ENCODE measurements around the gene PARN. TPM values are rescaled to one million over a fixed set of nuclear protein-coding genes. Genes with fewer than 3 reads are reported as not detected.

Gene PARN
- total and polyA plus RNA-seq, 2 experiments from 2014 or later = 35.0 to 35.4 TPM

DNA sequence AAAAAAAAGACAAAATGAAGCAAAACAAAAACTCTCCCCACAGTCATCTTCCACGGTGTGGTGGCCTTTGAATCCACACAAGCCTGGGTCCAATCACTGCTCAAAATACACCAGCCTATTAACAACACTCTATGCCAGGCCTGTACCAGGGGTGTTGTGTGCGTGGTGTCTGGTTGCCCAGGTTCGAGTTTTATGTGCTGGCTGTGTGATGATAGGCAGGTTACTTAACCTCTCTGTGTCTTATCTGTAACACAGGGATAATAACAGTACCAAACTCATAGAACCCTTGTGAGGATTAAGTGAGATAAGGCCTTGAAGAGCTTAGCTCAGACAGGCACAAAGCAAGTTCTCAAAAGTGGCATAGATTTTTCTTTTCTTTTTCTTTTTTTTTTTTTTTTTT lies 235.2 kb downstream of the PARN start:
- Histone ChIP-seq H3K9me3 (ENCODE audit: low read depth) (no peaks in the 10 kb centered on the region), H3K27me3 (replicated peaks; ENCODE audit: insufficient read depth) (no peaks in the 10 kb centered on the region), H4K20me1 (ENCODE audit: insufficient read depth) (no peaks in the 10 kb centered on the region), H3K9ac (no peak overlapping the region), H3K27ac (no peak overlapping the region), H3K79me2 (ENCODE audit: insufficient read depth) (no peaks in the 10 kb centered on the region), H3K36me3 (ENCODE audit: low read depth) (no peaks in the 10 kb centered on the region), H3K4me1 (ENCODE audit: insufficient read depth) (peaks cover 10% of the 10 kb centered on the region), H2AFZ (no peak overlapping the region), H3K4me3 (no peak overlapping the region), H3K4me2 (ENCODE audit: unreplicated experiment) (no peak overlapping the region), H3F3A (ENCODE audit: insufficient read depth) (0 out of 2 replicates have a peak, but pooled peaks cover 3% of the 10 kb centered on the region), H3K9me2 (ENCODE audit: insufficient read depth) (no peaks in the 10 kb centered on the region)
- TF ChIP-seq EZH2 (IDR thresholded peaks at IDR 0.05; ENCODE audit: insufficient read depth, poor library complexity, severe bottlenecking) (no peak), EZH2phosphoT487 (IDR thresholded peaks at IDR 0.05; ENCODE audit: insufficient read depth, low read depth) (no peak)
- in situ Hi-C loops (cut with MboI) = no loop called here
- no peak for DNase-seq
- 92 to 93% methylated on average over 3 of the region's 3 CpGs for whole genome bisulfite sequencing, 2 experiments (ENCODE audit: low coverage in 1 of 2, low lambda C conversion rate in 2 of 2, missing lambda C conversion rate in 2 of 2)

DNA sequence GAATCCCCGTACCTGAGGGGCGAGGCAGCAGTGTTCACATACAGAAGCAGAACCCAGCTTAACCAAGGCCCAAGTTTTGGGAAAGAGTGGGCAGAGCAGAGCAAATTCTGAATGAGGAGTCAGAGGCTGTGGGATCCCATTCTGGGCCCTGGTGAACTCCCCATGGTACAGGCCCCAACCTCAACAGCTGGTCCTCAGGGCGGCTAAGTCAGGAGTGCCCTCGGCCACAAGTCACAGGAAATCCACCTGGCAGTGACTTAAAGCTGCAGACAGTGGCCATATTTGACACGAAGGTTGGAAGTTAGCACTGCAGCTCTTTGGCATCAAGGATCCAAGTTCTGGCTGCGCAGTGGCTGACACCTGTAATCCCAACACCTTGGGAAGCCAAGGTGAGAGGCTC lies 237.1 kb downstream of the PARN start:
- TF ChIP-seq EZH2phosphoT487 (IDR thresholded peaks at IDR 0.05; ENCODE audit: insufficient read depth, low read depth) = no peak
- TF ChIP-seq EZH2 (IDR thresholded peaks at IDR 0.05; ENCODE audit: insufficient read depth, poor library complexity, severe bottlenecking) = no peak
- no peaks in the 10 kb centered on the region for H3K9me2 ChIP-seq (ENCODE audit: insufficient read depth)
- H2AFZ ChIP-seq = no peak overlapping the region
- H3K9ac ChIP-seq = no peak overlapping the region
- no peaks in the 10 kb centered on the region for H3K4me1 ChIP-seq (ENCODE audit: insufficient read depth)
- no peaks in the 10 kb centered on the region for H3K9me3 ChIP-seq (ENCODE audit: low read depth)
- H4K20me1 ChIP-seq (ENCODE audit: insufficient read depth) = no peaks in the 10 kb centered on the region
- H3K36me3 ChIP-seq (ENCODE audit: low read depth) = no peaks in the 10 kb centered on the region
- no peak overlapping the region for H3K27ac ChIP-seq
- no peak overlapping the region for H3K4me3 ChIP-seq
- 93 to 97% methylated on average over 6 of the region's 6 CpGs for WGBS, 2 experiments (ENCODE audit: low coverage in 1 of 2, low lambda C conversion rate in 2 of 2, missing lambda C conversion rate in 2 of 2)
- in situ Hi-C loops (cut with MboI) = no loop called here
- no peaks in the 10 kb centered on the region for H3F3A ChIP-seq (ENCODE audit: insufficient read depth)
- H3K27me3 ChIP-seq (replicated peaks; ENCODE audit: insufficient read depth) = no peaks in the 10 kb centered on the region
- no peak overlapping the region for H3K4me2 ChIP-seq (ENCODE audit: unreplicated experiment)
- no peaks in the 10 kb centered on the region for H3K79me2 ChIP-seq (ENCODE audit: insufficient read depth)
- no peak for DNase-seq

DNA sequence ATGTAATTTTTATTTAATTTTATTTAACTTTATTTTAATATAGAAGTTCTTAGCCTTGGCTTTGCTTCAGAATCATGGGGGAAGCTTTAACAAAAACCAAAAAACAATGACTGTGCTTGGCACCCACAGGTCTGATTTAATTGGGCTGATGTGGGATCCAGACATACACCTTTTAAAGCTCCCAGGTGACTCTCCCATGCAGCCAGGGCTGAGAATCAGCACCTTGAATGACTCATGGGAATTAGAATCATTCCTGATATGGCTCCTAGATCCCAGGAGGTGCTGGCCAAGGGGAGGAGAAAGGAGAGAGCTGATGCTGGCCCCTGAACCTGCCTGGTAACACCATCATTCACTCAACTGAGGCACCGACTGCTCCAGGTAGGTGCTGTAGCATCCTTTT lies 240.7 kb downstream of the PARN start:
- Histone ChIP-seq H3K9ac (no peak overlapping the region), H3F3A (ENCODE audit: insufficient read depth) (no peaks in the 10 kb centered on the region), H3K9me3 (ENCODE audit: low read depth) (no peaks in the 10 kb centered on the region), H3K9me2 (ENCODE audit: insufficient read depth) (no peaks in the 10 kb centered on the region), H3K4me3 (no peak overlapping the region), H3K79me2 (ENCODE audit: insufficient read depth) (no peaks in the 10 kb centered on the region), H3K4me2 (ENCODE audit: unreplicated experiment) (no peak overlapping the region), H3K27ac (no peak overlapping the region), H3K36me3 (ENCODE audit: low read depth) (no peaks in the 10 kb centered on the region), H2AFZ (no peak overlapping the region), H3K4me1 (ENCODE audit: insufficient read depth) (no peaks in the 10 kb centered on the region), H4K20me1 (ENCODE audit: insufficient read depth) (no peaks in the 10 kb centered on the region), H3K27me3 (replicated peaks; ENCODE audit: insufficient read depth) (no peaks in the 10 kb centered on the region)
- DNase-seq = no peak
- WGBS, 2 experiments (ENCODE audit: low coverage in 1 of 2, low lambda C conversion rate in 2 of 2, missing lambda C conversion rate in 2 of 2) = 100% methylated on average over 1 of the region's 1 CpG
- in situ Hi-C loops (cut with MboI) = no loop called here
- TF ChIP-seq EZH2 (IDR thresholded peaks at IDR 0.05; ENCODE audit: insufficient read depth, poor library complexity, severe bottlenecking) (no peak), EZH2phosphoT487 (IDR thresholded peaks at IDR 0.05; ENCODE audit: insufficient read depth, low read depth) (no peak)

DNA sequence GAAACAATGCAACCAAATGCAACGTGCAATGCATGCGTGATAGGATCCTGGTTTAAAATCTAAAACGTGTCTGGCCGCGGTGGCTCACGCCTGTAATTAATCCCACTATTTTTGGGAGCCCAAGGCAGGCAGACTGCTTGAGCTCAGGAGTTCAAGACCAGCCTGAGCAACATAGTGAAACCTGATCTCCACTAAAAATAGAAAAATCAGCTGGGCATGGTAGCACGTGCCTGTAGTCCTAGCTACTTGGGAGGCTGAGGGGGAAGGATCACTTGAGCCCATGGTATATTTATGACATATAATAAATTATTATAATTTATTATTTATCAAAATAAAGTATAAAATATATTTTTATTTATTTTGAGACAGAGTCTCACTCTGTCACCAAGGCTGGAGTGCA lies 241.8 kb downstream of the PARN start:
- DNase-seq = no peak
- Histone ChIP-seq H3K9me2 (ENCODE audit: insufficient read depth) (no peaks in the 10 kb centered on the region), H3K4me1 (ENCODE audit: insufficient read depth) (no peaks in the 10 kb centered on the region), H4K20me1 (ENCODE audit: insufficient read depth) (no peaks in the 10 kb centered on the region), H3F3A (ENCODE audit: insufficient read depth) (no peaks in the 10 kb centered on the region), H3K4me3 (no peak overlapping the region), H3K9me3 (ENCODE audit: low read depth) (no peaks in the 10 kb centered on the region), H3K79me2 (ENCODE audit: insufficient read depth) (no peaks in the 10 kb centered on the region), H3K27ac (no peak overlapping the region), H3K9ac (no peak overlapping the region), H3K27me3 (replicated peaks; ENCODE audit: insufficient read depth) (no peaks in the 10 kb centered on the region), H2AFZ (no peak overlapping the region), H3K36me3 (ENCODE audit: low read depth) (no peaks in the 10 kb centered on the region), H3K4me2 (ENCODE audit: unreplicated experiment) (no peak overlapping the region)
- in situ Hi-C loops (cut with MboI) = no loop called here
- 79 to 91% methylated on average over 7 of the region's 7 CpGs for WGBS, 2 experiments (ENCODE audit: low coverage in 1 of 2, low lambda C conversion rate in 2 of 2, missing lambda C conversion rate in 2 of 2)
- no peak for TF ChIP-seq EZH2 (IDR thresholded peaks at IDR 0.05; ENCODE audit: insufficient read depth, poor library complexity, severe bottlenecking)

DNA sequence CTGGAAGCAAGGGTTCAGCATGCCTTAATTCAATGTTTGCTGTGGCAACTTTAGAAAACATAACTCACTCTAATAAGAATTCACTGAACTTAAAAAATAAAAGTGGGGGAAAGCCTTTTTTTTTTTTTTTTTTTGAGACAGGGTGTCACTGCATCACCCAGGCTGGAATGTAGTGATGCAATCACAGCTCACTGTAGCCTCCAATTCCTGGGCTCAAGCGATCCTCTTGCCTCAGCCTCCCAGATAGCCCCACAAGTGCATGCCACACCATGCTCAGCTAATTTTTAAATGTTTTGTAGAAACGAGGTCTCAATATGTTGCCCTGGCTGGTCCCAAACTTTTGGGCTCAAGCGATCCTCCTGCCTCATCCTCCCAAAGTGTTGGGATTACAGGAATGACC lies 243.9 kb downstream of the PARN start:
- in situ Hi-C loops (cut with MboI) = no loop called here
- 69 to 70% methylated on average over 3 of the region's 3 CpGs for WGBS, 2 experiments (ENCODE audit: low coverage in 1 of 2, low lambda C conversion rate in 2 of 2, missing lambda C conversion rate in 2 of 2)
- H3K9me3 ChIP-seq (ENCODE audit: low read depth) = no peaks in the 10 kb centered on the region

More for the DNA sequence above, 243.9 kb downstream of the PARN start:
- Histone ChIP-seq H3K36me3 (ENCODE audit: low read depth) (no peaks in the 10 kb centered on the region), H3K4me2 (ENCODE audit: unreplicated experiment) (no peak overlapping the region), H3K9ac (no peak overlapping the region), H4K20me1 (ENCODE audit: insufficient read depth) (no peaks in the 10 kb centered on the region), H3K4me3 (no peak overlapping the region), H2AFZ (no peak overlapping the region), H3K9me2 (ENCODE audit: insufficient read depth) (no peaks in the 10 kb centered on the region), H3K79me2 (ENCODE audit: insufficient read depth) (no peaks in the 10 kb centered on the region), H3F3A (ENCODE audit: insufficient read depth) (peaks cover 5% of the 10 kb centered on the region; the same call in 1 of the 2 replicates), H3K27me3 (replicated peaks; ENCODE audit: insufficient read depth) (no peaks in the 10 kb centered on the region), H3K27ac (no peak overlapping the region), H3K4me1 (ENCODE audit: insufficient read depth) (0 out of 2 replicates have a peak, but pooled peaks cover 3% of the 10 kb centered on the region)
- no peak for TF ChIP-seq EZH2phosphoT487 (IDR thresholded peaks at IDR 0.05; ENCODE audit: insufficient read depth, low read depth)
- no peak for TF ChIP-seq EZH2 (IDR thresholded peaks at IDR 0.05; ENCODE audit: insufficient read depth, poor library complexity, severe bottlenecking)
- no peak for DNase-seq

Small RNA genes within 50 kb of the gene (small RNA-seq; reads per million reads assigned to genes)
- not detected for gene RN7SL274P (ENCODE audit: low read depth, low replicate concordance)
- gene RNU7-125P (ENCODE audit: low read depth, low replicate concordance) = not detected

Other genes with a start within 250 kb of the PARN start
- gene BFAR, start 2.7 kb upstream of the PARN start, total RNA-seq (2014; rRNA removed; shearing (Covaris generic)) = 60.1 and 122 TPM in 2 replicates
- 43.3 and 51.0 TPM in 2 replicates for gene BFAR, start 2.7 kb upstream of the PARN start, polyA plus RNA-seq (2016; fragmentation: Nextera tagmentation; extraction: Ambion mirVana)
- gene PLA2G10, start 64.0 kb upstream of the PARN start, total RNA-seq (2014; rRNA removed; shearing (Covaris generic)) = not detected in 2 replicates
- gene PLA2G10, start 64.0 kb upstream of the PARN start, polyA plus RNA-seq (2016; fragmentation: Nextera tagmentation; extraction: Ambion mirVana) = not detected in 2 replicates
- 0.32 and 0.51 TPM in 2 replicates for gene NPIPA3, start 73.2 kb upstream of the PARN start, total RNA-seq (2014; rRNA removed; shearing (Covaris generic))
- gene NPIPA3, start 73.2 kb upstream of the PARN start, polyA plus RNA-seq (2016; fragmentation: Nextera tagmentation; extraction: Ambion mirVana) = 4.5 and 5.4 TPM in 2 replicates
- 0.32 and 0.51 TPM in 2 replicates for gene NPIPA2, start 112.3 kb upstream of the PARN start, total RNA-seq (2014; rRNA removed; shearing (Covaris generic))
- gene NPIPA2, start 112.3 kb upstream of the PARN start, polyA plus RNA-seq (2016; fragmentation: Nextera tagmentation; extraction: Ambion mirVana) = 1.7 and 2.0 TPM in 2 replicates
- 105 and 111 TPM in 2 replicates for gene NOMO1, start 203.5 kb upstream of the PARN start, total RNA-seq (2014; rRNA removed; shearing (Covaris generic))
- gene NOMO1, start 203.5 kb upstream of the PARN start, polyA plus RNA-seq (2016; fragmentation: Nextera tagmentation; extraction: Ambion mirVana) = 104 and 111 TPM in 2 replicates